ENCODE data around the gene RAD18.

DNA sequence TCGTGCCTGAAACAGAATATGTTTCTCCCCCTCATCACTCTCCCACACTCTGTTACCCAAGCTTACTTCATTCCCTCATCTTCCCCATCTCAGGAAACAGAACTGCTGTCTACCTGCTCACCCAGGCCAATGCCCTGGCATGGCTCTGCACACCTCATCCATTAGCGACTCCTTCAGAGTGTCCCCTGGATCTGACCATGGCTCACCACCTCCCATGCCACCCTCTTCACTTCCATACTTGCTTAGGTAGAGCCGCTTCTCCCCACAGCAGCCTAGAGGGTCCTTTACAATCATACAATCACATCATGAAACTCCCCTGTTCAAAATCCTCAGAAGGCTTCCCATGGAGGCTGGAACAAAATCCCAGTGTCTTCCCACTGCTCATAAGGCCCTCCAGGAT lies 33.9 kb upstream of the RAD18 start:
- TF ChIP-seq FOXM1 (IDR thresholded peaks at IDR 0.05; ENCODE audit: borderline replicate concordance, low read depth), result no peak
- TF ChIP-seq TEAD4 (IDR thresholded peaks at IDR 0.05), result no peak
- TF ChIP-seq CREB1 (IDR thresholded peaks at IDR 0.05; ENCODE audit: low read depth), result no peak
- TF ChIP-seq, protein P1, sequence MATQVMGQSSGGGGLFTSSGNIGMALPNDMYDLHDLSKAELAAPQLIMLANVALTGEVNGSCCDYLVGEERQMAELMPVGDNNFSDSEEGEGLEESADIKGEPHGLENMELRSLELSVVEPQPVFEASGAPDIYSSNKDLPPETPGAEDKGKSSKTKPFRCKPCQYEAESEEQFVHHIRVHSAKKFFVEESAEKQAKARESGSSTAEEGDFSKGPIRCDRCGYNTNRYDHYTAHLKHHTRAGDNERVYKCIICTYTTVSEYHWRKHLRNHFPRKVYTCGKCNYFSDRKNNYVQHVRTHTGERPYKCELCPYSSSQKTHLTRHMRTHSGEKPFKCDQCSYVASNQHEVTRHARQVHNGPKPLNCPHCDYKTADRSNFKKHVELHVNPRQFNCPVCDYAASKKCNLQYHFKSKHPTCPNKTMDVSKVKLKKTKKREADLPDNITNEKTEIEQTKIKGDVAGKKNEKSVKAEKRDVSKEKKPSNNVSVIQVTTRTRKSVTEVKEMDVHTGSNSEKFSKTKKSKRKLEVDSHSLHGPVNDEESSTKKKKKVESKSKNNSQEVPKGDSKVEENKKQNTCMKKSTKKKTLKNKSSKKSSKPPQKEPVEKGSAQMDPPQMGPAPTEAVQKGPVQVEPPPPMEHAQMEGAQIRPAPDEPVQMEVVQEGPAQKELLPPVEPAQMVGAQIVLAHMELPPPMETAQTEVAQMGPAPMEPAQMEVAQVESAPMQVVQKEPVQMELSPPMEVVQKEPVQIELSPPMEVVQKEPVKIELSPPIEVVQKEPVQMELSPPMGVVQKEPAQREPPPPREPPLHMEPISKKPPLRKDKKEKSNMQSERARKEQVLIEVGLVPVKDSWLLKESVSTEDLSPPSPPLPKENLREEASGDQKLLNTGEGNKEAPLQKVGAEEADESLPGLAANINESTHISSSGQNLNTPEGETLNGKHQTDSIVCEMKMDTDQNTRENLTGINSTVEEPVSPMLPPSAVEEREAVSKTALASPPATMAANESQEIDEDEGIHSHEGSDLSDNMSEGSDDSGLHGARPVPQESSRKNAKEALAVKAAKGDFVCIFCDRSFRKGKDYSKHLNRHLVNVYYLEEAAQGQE (IDR thresholded peaks at IDR 0.05; ENCODE audit: low read depth), result no peak
